Trophoblast cell (in vitro differentiated cells and primary cell): ENCODE measurements around the gene TAF1B.
"Not testable (repeated sequence)": the region's sequence is repeated elsewhere in the genome, so short reads cannot be mapped to it uniquely, and the experiment has no call there.

ENCODE experiments used
- DNase-seq, 2 donors: peaks; one replicate each; pipeline ENCODE4 v3.0.0-alpha.2; 2016
- H2AFZ ChIP-seq: 2 replicates; pipeline ENCODE4 v1.6.1; 2013; ENCODE audit warnings: low read length, moderate library complexity, mild to moderate bottlenecking; ENCODE audit not compliant: insufficient read depth, poor library complexity
- H2AK5ac ChIP-seq: 2 replicates; pipeline ENCODE4 v1.6.1; 2013; ENCODE audit warnings: mild to moderate bottlenecking, low read length
- H2BK120ac ChIP-seq: 2 replicates; pipeline ENCODE4 v1.6.1; 2013; ENCODE audit warnings: low read length, mild to moderate bottlenecking, moderate library complexity; ENCODE audit not compliant: insufficient read depth, poor library complexity
- H2BK12ac ChIP-seq: 2 replicates; pipeline ENCODE4 v1.6.1; 2013; ENCODE audit warnings: mild to moderate bottlenecking, low read length, moderate library complexity
- H2BK5ac ChIP-seq: 2 replicates; pipeline ENCODE4 v1.6.1; 2013; ENCODE audit warnings: low read length, low read depth, moderate library complexity, mild to moderate bottlenecking; ENCODE audit not compliant: poor library complexity
- H3K14ac ChIP-seq: 2 replicates; pipeline ENCODE4 v1.6.1; 2013; ENCODE audit warnings: mild to moderate bottlenecking, low read length
- H3K18ac ChIP-seq: 2 replicates; pipeline ENCODE4 v1.6.1; 2013; ENCODE audit warnings: mild to moderate bottlenecking, low read length
- H3K23ac ChIP-seq: 2 replicates; pipeline ENCODE4 v1.6.1; 2013; ENCODE audit warnings: low read length
- H3K27ac ChIP-seq: 2 replicates; pipeline ENCODE4 v1.5.1; 2013; ENCODE audit warnings: low read depth, mild to moderate bottlenecking, inconsistent platforms, low read length, moderate library complexity
- H3K27me3 ChIP-seq: 2 replicates; pipeline ENCODE4 v1.6.1; 2013; ENCODE audit warnings: inconsistent platforms, mild to moderate bottlenecking, low read length, moderate library complexity; ENCODE audit not compliant: insufficient read depth
- H3K36me3 ChIP-seq, 2 experiments: 1 replicate in 1 of 2; 2 replicates in 1 of 2; pipeline ENCODE4 v1.6.1; 2013; ENCODE audit warnings: low read length in 2 of 2, mild to moderate bottlenecking in 2 of 2, moderate library complexity in 1 of 2; ENCODE audit not compliant: insufficient read depth in 2 of 2, control insufficient read depth in 1 of 2
- H3K4ac ChIP-seq: 2 replicates; pipeline ENCODE4 v1.6.1; 2013; ENCODE audit warnings: low read depth, mild to moderate bottlenecking, low read length, moderate library complexity
- H3K4me1 ChIP-seq, 2 experiments: 1 replicate in 1 of 2; 2 replicates in 1 of 2; pipeline ENCODE4 v1.6.1; 2013; ENCODE audit warnings: low read length in 2 of 2, mild to moderate bottlenecking in 2 of 2, moderate library complexity in 1 of 2; ENCODE audit not compliant: insufficient read depth in 2 of 2, control insufficient read depth in 1 of 2
- H3K4me2 ChIP-seq: 2 replicates; pipeline ENCODE4 v1.6.1; 2013; ENCODE audit warnings: inconsistent platforms, mild to moderate bottlenecking, low read length, moderate library complexity
- H3K4me3 ChIP-seq: 2 replicates; pipeline ENCODE4 v1.5.1; 2013; ENCODE audit warnings: mild to moderate bottlenecking, low read depth, low read length, inconsistent platforms
- H3K79me1 ChIP-seq: one replicate; pipeline ENCODE4 v1.6.1; 2013; ENCODE audit warnings: low read length
- H3K79me2 ChIP-seq: 2 replicates; pipeline ENCODE4 v1.6.1; 2013; ENCODE audit warnings: low read length, mild to moderate bottlenecking; ENCODE audit not compliant: control insufficient read depth, insufficient read depth, poor library complexity
- H3K9ac ChIP-seq: 2 replicates; pipeline ENCODE4 v1.6.1; 2013; ENCODE audit warnings: mild to moderate bottlenecking, low read length
- H3K9me3 ChIP-seq: 2 replicates; pipeline ENCODE4 v1.6.1; 2013; ENCODE audit warnings: low read depth, mild to moderate bottlenecking, control low read depth, inconsistent platforms, low read length; ENCODE audit not compliant: insufficient read depth
- H4K12ac ChIP-seq: 2 replicates; pipeline ENCODE4 v1.6.1; 2013; ENCODE audit warnings: low read depth, mild to moderate bottlenecking, low read length, moderate library complexity
- H4K8ac ChIP-seq: 2 replicates; pipeline ENCODE4 v1.6.1; 2013; ENCODE audit warnings: low read depth, mild to moderate bottlenecking, low read length, moderate library complexity
- H4K91ac ChIP-seq: one replicate; pipeline ENCODE4 v1.6.1; 2013; ENCODE audit warnings: low read depth, mild to moderate bottlenecking, low read length, moderate library complexity
- WGBS: extraction: QIAGEN DNeasy Blood & Tissue Kit; methylation state at CpG from one replicate; pipeline ENCODE4 v1.1.7; 2013; ENCODE audit warnings: missing lambda C conversion rate; ENCODE audit not compliant: insufficient read length, insufficient coverage; ENCODE audit errors: extremely low coverage; 5-methylcytosine and 5-hydroxymethylcytosine counted together

Gene TAF1B

DNA sequence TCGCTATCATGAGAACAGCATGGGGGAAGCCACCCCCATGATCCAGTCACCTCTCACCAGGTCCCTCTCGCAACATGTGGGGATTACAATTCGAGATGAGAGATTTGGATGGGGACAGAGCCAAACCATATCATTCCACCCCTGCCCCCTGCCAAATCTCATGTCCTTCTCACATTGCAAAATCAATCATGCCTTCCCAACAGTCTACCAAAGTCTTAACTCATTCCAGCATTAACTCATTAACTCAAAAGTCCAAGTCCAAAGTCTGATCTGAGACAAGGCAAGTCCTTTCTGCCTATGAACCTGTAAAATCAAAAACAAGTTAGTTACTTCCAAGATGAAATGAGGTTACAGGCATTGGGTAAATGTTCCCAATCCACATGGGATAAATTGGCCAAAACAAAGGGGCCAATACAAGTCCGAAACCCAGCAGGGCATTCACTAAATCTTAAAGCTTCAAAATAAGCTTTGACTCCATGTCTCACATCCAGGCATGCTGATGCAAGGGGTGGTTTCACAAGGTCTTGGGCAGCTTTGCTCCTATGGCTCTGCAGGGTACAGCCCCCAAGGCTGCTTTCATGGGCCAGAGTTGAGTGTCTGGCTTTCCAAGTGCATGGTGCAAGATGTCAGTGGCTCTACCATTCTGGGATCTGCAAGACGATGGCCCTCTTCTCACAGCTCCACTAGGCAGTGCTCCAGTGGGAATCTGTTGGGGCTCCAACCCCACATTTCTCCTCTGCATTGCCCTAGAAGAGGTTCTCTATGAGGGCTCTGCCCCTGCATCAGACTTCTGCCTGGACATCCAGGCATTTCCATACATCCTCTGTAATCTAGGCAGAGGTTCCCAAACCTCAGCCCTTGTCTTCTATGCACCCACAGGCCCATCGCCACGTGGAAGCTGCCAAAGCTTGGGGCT lies 14.8 kb downstream of the TAF1B start:
- Histone ChIP-seq H3K4me2 (no peak overlapping the region), H3K4me3 (no peak overlapping the region), H4K8ac (no peak overlapping the region), H2AFZ (no peak overlapping the region), H2BK12ac (no peak overlapping the region), H3K79me1 (no peaks in the 10 kb centered on the region), H3K14ac (no peak overlapping the region), H4K12ac (no peak overlapping the region), H2AK5ac (no peak overlapping the region), H3K23ac (no peak overlapping the region), H3K79me2 (no peaks in the 10 kb centered on the region), H3K27ac (no peak overlapping the region), H3K18ac (no peak overlapping the region), H2BK120ac (no peak overlapping the region), H4K91ac (no peak overlapping the region), H2BK5ac (no peak overlapping the region), H3K9me3 (peaks cover 20% of the 10 kb centered on the region), H3K36me3 (peaks cover 34 to 45% of the 10 kb centered on the region in 2 experiments), H3K9ac (no peak overlapping the region), H3K4me1 (no peaks in the 10 kb centered on the region), H3K4ac (no peak overlapping the region), H3K27me3 (no peaks in the 10 kb centered on the region)
- no peak for DNase-seq
- WGBS = no CpG with 5 or more reads among the region's 7 CpGs

GRCh38 chr2:9858730-9859068 lies 15.4 kb downstream of the TAF1B start:
- no peak for DNase-seq
- Histone ChIP-seq H4K12ac (no peak overlapping the region), H2AK5ac (no peak overlapping the region), H3K27ac (no peak overlapping the region), H3K9me3 (peaks cover 20% of the 10 kb centered on the region), H3K4me1 (no peaks in the 10 kb centered on the region), H2BK120ac (no peak overlapping the region), H3K79me2 (no peaks in the 10 kb centered on the region), H3K9ac (no peak overlapping the region), H2AFZ (no peak overlapping the region), H4K91ac (no peak overlapping the region), H3K18ac (no peak overlapping the region), H2BK5ac (no peak overlapping the region), H3K27me3 (no peaks in the 10 kb centered on the region), H3K4me2 (no peak overlapping the region), H2BK12ac (no peak overlapping the region), H3K23ac (no peak overlapping the region), H4K8ac (no peak overlapping the region), H3K36me3 (peaks cover 30 to 41% of the 10 kb centered on the region in 2 experiments), H3K14ac (no peak overlapping the region), H3K79me1 (no peaks in the 10 kb centered on the region), H3K4me3 (no peak overlapping the region), H3K4ac (no peak overlapping the region)
- WGBS = no CpG with 5 or more reads among the region's 5 CpGs

- not testable (repeated sequence) for H3K79me2 ChIP-seq
- no CpG with 5 or more reads among the region's 21 CpGs for WGBS
Measured at GRCh38 chr2:9860922-9861580, 17.8 kb downstream of the TAF1B start.

DNA sequence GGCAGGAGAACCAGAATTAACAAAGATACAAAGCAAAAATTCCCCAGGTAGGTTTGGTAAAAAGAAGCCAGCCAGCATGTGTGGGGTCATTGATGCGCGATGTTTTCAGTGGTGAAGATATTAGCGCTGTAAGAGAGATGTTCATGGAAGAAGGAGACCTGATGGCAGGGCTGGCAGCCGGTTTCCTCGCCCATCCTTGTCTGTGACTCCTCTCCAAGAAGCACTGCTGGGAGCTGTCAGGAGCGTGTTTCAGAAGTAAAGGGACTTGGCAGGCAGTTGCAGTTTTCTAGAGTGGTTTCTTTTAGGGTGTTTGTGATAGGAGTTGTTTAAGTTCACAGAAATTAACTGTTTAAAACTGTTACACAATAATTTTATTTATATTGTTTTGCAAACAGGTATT lies 24.6 kb downstream of the TAF1B start:
- Histone ChIP-seq H4K91ac (no peak overlapping the region), H3K36me3 (peaks cover 0 to 9% of the 10 kb centered on the region in 2 experiments), H3K4me3 (no peak overlapping the region), H2BK5ac (peak overlapping the region; percentile 15), H3K4me1 (peaks cover 0 to 2% of the 10 kb centered on the region in 2 experiments), H3K79me2 (no peaks in the 10 kb centered on the region), H3K9me3 (no peaks in the 10 kb centered on the region), H3K23ac (no peak overlapping the region), H3K27me3 (no peaks in the 10 kb centered on the region), H3K4me2 (no peak overlapping the region), H2AK5ac (no peak overlapping the region), H3K14ac (no peak overlapping the region), H4K12ac (no peak overlapping the region), H2AFZ (no peak overlapping the region), H3K18ac (no peak overlapping the region), H2BK12ac (peak overlapping the region; percentile 83), H3K79me1 (no peaks in the 10 kb centered on the region), H3K27ac (no peak overlapping the region), H2BK120ac (no peak overlapping the region), H3K9ac (no peak overlapping the region), H3K4ac (peak overlapping the region; percentile 35), H4K8ac (no peak overlapping the region)
- no peak for DNase-seq
- WGBS = no CpG with 5 or more reads among the region's 6 CpGs

More at GRCh38 chr2:9860922-9861580, 17.8 kb downstream of the TAF1B start:
- peaks cover 22 to 35% of the 10 kb centered on the region in 2 experiments for H3K36me3 ChIP-seq
- not testable (repeated sequence) for H2AK5ac ChIP-seq, H4K91ac ChIP-seq, H2AFZ ChIP-seq, H4K12ac ChIP-seq, H4K8ac ChIP-seq, H3K4me1 ChIP-seq, DNase-seq, H2BK12ac ChIP-seq, H3K79me1 ChIP-seq, H3K27me3 ChIP-seq, H3K14ac ChIP-seq, H3K9ac ChIP-seq, H2BK5ac ChIP-seq, H3K4ac ChIP-seq, H2BK120ac ChIP-seq, H3K4me3 ChIP-seq, H3K23ac ChIP-seq, H3K18ac ChIP-seq, H3K27ac ChIP-seq, H3K4me2 ChIP-seq
- peaks cover 20% of the 10 kb centered on the region for H3K9me3 ChIP-seq
